NCI-H146 treated with DMSO at 0.1 percent for 48 hours (cell line): ENCODE data around the gene ABHD6.
"Not testable (repeated sequence)": the region's sequence is repeated elsewhere in the genome, so short reads cannot be mapped to it uniquely, and the experiment has no call there.

Experiments used
- DNase-seq: peaks from one replicate; lab custom pipeline; 2025; ENCODE audit not compliant: unreplicated experiment; lab: John Stamatoyannopoulos, UW

ABHD6 gene, protein sequence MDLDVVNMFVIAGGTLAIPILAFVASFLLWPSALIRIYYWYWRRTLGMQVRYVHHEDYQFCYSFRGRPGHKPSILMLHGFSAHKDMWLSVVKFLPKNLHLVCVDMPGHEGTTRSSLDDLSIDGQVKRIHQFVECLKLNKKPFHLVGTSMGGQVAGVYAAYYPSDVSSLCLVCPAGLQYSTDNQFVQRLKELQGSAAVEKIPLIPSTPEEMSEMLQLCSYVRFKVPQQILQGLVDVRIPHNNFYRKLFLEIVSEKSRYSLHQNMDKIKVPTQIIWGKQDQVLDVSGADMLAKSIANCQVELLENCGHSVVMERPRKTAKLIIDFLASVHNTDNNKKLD

DNA sequence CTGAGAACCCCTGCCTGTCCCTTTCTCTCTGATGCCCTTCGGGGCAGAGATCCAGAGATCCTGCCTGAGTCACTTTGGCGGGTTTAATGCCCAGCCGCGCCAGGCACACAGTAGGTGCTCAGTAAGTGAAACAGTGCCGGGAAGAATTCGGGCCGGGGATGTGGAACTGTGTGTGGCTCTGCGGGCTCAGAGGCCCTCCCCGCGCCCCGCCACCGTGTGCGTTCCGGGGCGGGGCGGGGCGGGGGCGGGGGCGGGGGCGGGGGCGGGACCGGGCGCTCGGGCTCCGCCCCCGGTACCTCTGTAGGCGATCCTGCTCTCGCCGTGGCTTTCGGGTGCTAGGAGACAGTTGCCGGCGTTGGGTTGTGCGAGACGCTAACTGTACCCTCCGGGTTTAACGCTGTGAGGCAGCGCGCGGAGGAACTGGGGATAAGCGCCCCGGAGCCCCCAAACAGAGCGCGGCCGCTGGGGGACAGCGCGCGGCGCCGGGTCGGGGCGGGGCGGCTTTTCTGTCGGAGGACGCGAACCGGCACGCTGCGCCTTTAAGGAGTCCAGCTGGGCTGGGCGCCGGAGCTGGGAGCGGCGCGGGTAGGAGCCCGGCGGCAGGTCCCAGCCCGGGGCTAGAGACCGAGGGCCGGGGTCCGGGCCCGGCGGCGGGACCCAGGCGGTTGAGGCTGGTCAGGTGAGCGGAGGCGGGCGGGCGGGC, at the start of gene ABHD6:
Gene ABHD6, plus strand, starts transcription at position 555 of the 703 bp plus-strand sequence. CDS start 18,795 bp downstream, outside the sequence.
- DNase-seq, result no peak

DNA sequence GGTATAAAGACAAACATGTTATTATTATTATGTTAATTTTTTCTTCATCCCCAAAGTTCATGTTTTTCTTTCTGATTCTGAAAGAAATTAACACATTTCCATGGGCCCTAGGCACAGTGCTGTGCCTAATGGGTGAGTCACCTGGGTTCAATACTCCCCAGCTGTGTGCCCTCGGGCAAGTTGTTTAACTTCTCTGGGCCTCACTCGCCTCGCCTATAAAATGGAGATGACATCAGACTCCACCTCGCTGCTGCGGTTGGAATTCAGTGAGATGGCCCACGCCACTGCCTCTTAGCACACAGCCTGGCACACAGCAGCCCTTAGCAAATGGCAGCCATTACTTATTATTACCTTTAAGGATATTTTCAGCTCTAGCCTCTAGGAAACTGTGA, 49.4 kb upstream of the ABHD6 start:
- no peak for DNase-seq

DNA sequence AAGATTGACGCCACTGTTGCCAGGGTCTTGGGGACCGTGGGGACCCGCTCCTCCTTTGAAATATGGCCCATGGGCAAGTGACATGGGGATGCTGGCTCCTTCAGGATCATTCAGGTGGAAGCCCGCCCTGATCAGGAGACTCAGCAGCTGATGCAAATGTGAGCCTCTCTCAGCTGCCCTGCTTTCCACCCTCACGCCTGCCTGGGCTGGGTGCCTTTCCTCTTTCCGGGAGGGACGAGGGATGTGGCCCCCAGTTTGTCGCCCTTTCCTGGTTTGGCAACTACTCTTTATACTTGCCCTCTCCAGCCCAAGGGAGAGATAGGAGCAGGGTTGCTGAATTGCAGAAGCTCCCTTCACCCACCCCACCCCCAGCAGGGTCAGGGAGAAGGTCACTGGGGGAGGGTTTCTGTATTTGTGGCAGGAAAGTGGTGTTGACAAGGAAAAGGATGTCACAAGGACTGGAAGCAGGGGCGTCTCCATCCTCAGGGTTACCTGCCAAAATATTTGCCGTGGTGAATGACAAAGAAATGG, 48.6 kb upstream of the ABHD6 start:
- no peak for DNase-seq

DNA sequence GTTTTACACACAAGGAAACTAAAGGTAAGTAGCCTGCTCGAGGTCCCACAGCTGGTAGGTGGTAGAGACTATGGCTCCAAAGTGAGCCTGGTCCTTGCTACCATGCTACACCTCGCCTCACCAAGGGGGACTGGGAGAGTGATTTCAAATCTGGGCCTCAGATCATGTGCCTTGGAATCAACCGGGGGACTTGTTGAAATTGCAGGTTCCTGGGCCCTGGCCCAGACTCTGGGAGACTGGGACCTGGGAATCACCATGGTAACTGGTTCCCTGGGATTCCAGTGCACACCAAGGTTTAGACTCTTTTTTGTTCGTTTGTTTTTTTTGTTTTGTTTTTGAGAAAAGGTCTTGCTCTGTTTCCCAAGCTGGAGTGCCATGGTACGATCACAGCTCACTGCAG, 47.9 kb upstream of the ABHD6 start:
- no peak for DNase-seq

DNA sequence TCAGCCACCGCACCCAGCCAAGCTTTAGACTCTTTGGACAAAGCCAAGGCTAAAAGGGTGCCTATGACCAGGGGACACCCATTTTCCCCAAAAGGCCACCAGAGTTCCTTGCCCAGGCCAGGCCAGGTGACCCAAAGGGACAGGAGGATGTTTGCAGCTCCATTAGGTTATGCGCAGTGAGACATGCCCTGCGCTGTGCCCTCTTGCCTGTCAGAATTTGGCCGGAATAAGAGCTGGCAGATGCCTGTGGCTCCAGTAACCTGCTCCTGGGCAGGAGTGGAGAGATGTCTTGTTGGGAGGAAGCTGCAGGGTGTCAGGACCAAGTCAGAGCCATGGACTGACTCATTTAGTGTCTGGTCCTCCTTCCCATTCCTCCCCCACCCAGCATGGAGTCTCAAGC, 47.3 kb upstream of the ABHD6 start:
- no peak for DNase-seq

DNA sequence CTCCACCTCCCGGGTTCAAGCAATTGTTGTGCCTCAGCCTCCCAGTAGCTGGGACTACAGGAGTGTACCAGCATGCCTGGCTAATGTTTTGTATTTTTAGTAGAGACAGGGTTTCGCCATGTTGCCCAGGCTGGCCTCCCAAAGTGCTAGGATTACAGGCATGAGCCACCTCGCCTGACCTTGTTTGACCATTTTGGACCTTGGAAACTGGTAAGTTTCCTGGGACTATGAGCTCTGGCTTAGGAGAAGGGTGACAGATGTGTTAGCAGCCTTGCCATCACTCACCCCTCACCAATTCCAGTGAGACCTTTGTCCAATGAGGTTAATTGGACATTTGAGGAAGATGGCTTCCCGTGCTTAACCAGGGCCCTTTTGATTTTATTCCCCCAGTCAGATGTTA, 46.7 kb upstream of the ABHD6 start:
- DNase-seq, result no peak

DNA sequence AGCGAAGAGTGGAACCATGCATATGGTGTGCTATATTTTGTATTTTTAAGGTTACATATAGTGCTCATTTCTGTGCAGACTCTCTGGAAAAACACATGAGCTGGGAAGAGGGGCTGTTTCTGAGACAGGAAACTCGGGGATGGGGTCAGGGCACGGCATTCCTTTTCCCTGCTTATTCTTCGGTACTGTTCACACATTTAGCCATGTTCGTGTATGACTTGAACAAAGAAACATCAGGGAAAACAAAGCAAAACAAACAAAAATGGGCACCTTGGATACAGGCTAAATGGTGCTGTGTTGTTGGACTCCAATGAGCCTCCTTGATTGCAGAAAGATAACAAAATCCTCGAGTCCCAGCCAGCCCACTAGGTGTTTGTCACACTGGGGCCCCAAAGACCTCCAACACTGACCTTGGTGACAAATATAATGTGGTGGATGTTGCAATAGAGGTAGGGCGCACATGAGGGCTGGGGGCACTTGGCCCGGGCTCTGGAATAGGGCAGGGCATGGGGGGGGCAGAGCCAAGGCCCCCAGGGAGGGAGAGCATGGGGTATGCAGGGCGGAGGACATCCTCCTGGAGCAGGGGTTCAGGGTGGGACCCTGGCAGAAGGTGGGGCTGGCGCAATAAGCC, 46.1 kb upstream of the ABHD6 start:
- no peak for DNase-seq

DNA sequence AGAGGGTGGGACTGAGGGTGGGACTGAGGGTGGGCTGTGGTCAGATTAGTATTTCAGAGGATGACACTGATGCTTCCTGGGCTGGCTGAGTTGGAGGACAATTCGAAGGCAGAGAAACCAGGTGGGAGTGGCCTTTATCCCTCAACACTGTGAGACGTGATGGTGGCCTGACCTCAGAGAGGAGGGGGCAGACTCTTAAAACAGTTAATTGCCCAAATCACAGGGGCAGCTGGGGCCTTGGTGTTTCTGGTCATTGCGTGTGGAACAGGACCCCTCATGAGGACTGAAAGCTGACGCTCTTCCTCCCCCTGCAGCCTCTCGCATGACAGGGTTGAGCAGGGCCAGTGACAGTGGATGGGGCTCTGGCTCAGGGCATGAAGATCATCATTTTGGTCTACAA, 45.5 kb upstream of the ABHD6 start:
- DNase-seq, result no peak

DNA sequence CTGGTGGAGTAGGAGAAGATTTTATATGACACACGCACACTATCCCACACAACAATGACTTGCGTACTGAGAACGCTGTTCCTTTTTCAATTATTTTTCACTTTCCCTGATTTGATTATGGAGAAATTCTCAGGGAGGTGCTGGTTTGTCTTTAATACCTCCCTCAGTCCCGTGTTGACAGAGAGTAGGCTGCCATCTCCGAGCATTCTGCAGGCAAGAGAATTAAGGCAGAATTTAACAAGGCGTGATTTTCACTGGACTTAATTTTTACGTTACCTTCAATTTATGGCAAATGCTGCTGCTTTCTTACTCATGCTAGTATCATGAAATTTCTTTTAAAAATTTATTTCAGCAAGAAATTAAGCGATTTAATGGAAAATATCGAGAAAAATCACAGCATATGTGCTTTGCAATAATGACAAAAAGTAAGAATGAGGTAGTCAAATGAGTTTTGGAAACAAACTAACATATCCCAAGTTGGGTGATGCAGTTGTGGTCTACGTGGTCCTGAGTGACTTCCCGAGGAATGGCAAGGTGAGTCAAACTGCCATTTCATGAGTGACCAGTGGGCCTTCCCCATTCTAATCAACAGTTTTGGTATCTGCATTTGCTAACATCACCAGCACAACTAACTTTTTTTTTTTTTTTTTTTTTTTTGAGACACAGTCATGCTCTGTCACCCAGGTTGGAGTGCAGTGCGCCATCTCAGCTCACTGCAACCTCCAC, 43.7 kb upstream of the ABHD6 start:
- DNase-seq, result no peak

DNA sequence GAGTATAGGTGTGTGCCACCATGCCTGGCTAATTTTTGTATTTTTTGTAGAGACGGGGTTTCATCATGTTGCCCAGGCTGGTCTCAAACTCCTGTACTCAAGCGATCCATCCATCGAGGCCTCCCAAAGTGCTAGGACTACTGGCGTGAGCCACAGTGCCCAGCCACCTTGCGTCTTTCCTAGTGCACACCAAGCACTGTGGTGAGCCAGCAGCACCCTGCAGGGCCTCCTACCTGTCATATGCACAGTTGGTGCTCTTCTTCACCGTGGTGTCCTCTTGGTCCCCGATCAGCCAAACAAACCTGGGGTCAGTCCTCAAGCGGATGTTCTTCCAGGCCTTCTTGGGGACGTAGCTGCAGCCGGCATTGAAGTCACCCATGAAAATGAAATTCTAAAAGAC, 40.0 kb upstream of the ABHD6 start:
- DNase-seq, result no peak

DNA sequence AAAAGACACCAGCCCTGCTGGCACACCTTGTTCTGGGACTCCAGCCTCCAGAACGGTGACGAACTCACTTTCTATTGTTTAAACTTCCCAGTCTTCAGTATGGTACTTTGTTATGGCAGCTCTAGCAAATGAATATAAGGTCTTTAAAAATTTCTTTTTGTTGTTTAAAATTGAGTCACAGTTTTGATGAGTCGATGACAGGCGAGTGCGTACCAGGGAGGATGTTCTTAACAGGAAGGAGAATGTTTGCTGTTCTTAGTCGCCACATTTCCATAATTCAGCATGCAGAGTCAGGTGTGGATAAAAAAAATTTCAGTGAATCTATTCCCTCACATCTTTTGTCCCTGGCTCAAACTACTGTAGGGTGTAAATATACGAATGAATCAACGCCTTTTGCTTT, 39.2 kb upstream of the ABHD6 start:
- DNase-seq, result no peak

DNA sequence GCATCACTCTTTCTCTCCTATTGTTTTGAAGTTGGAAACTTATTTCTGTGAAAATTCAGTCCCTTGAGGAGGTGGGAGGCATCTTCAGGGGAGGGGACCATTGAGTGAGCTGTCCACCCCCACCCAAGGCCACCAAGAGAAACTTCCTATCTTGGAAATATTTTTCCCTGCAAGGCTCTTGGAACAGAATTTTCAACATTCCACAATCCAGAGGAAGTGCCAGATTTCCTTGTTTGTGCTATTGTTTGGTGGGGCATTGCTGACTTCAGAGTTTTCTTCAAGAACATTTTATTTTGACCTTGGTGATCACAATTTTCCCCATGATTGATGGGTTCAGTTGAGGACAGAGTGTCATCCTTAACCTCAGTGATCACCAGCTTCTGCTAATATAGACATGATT, 38.8 kb upstream of the ABHD6 start:
- no peak for DNase-seq

DNA sequence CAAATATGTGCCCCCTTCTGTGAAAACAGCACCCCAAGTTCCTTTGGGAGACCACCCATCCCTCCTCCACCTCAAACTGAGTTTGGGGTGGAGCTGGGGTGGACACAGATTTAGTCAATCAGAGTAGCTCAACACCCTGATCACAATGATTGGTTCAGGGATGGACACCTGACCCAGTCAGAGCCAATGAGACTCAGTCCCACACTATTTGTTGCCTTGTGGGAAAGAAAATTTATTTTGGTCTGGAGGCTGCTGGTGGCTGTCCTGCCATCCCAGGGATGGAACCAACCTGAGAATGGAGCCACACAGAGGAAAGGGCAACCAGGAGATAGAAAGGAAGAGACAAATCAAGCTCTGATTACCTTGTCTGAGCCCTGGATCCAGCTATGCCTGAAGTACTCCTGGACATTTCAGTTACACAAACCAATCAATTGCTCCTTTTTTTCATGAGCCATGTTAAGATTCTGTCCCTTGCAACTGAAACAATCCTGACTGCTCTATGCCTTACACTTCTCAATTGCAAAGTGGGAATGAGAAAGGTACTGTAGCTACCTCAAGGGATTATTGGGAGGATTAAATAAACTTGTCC, 37.4 kb upstream of the ABHD6 start:
- no peak for DNase-seq

DNA sequence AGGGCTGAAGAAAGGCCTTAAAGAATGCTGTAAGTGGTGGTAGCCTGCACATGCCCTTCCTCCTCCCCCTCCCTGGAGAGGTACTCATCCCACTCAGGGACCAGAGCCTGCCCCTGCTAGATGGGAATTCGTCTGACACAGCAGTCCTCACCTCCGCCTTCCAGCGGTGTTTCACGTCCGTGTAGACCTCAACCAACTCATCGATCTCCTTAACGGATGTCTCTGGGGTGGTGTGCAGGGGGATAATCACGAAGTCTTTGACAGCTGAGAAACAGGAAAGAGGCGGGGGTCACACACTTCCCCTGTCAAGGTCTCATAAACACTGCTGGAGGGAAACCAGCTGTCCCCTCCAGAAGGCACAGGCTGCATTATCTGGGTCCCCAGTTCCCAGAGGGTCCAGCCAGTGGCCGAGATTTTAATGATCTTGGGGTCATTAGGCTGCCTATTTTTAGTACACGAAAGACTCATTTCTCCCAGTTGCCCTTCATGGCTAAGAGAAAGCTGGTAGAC, 36.7 kb upstream of the ABHD6 start:
- DNase-seq, result no peak

DNA sequence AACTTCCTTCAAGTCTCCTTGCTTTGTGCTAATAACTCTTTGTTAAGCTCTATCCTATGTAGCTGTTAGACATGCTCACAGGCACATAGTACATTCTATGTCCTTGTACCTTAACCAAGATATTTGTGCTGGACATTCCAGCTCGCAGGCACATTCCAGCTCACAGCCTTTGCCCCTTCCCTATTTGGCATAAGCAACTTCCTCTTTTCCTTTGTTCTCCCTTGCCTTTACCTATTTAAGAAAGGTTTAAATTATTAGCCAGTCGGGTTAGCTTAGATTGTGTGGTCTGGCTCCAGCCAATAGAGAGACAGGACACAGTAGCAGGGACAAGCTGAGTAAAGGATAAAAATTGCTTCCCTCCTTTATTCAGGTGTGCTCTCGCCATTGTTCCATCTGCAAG, 36.1 kb upstream of the ABHD6 start:
- DNase-seq, result not testable (repeated sequence)

DNA sequence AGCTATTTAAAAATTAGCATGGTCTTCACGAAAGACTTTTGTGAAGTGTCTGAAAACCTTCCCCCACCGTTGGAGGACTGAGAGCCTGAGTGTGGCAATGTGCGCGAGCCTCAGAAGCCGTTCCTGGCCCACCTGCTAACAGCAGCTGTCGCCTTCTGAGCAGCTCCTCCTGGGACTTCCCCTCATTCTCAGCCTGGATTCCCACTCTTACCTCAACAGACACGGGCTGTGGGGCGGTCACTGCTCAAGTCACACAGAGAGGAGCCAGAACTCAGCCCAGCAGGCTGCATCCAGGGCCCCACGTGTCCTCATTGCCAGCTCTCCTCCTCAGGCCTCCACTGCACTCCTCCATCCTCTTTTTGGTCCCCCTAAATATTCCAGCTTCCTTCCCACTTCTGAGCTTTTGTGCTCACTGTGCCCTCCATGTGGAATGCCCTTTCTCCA, 34.7 kb upstream of the ABHD6 start:
- DNase-seq, result no peak

DNA sequence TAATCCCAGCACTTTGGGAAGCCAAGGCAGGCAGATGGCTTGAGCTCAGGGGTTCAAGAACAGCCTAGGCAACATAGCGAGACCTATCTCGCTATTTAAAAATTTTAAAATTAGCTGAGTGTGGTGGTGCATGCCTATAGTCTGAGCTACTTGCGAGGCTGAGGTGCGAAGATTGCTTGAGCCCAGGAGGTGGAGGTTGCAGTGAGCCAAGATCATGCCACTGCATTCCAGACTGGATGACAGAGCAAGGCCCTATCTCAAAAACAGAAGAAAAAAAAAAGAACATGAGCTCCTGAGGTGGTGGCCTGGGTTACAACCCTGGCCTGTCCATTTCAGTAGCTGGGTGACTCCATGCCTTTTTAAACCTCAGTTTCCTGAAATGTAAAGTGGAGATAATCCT, 34.1 kb upstream of the ABHD6 start:
- DNase-seq, result no peak

DNA sequence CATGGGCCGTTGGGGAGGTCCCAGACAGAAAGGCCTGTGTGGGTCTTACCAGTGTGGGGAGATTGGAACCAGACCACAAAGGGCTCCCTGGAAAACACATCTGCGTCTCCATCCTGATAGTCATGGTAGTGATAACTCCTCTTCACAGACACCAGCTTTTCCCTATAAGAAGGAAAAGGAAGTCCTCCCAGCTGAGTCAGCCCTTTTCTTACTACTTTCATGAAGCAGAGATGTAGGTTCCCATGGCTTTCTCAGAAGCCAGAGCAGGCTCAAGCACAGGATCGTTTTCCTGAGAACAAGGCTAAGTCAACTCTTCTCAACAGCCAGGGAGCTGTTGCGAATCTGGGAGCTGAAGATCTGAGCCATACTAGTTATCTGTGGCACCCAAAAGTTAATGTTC, 32.9 kb upstream of the ABHD6 start:
- DNase-seq, result no peak

DNA sequence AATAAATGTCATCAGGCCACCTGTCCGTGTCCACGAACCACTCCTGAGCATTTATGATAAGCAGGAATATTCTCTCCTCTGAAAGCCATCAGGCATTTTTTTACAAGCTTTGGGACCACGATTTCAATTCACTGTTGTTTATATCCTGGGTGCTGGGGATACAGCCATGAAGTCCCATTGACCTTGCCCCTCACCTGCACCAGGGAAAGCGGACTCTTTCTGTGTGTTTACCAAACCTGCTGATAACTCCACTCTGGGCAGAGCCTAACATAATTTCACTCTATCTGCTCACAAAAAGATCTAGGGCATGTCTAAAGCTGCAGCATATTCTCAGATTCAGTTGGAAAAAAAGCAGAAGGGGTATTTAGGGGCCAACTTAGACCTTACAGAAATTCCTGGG, 31.6 kb upstream of the ABHD6 start:
- DNase-seq, result no peak

DNA sequence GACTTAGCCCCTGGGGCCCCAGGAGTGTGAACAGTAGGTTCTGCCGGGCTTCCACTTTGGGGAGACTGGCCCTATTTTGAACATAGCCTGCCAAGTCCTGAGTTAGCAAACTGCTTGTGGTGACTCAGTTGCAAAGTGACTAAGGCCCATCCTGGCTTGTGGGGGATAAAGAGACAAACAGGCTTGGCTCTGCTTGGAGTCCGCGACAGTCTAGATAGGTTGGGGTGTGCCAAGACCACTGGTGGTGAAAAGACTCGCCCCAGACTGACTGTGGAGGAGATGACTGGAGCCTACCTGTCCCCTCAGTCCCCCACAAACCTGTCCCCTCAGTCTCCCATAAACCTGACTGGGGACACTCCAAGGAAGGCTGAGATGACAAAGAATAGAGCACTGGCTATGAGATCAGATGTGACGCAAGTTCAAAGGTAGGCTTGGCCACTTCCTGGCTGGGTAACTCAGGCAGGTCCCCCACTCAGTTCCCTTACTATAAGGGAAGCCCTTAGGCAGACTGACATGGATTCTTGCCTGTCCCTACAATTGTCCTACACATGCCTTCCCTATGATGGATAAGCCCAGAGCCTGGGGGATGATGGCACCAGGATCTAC, 31.1 kb upstream of the ABHD6 start:
- no peak for DNase-seq
